SK-N-SH treated with all-trans-retinoic acid at 6 μM for 48 hours (cell line): Measurements from ENCODE around the gene ZCCHC7.

Experiments used
- ATAC-seq: fragments of 200-7000 bp; cut with Tn5 transposase; 3 replicates; pipeline ENCODE4 v1.9.1; 2020; ENCODE audit warnings: mild to moderate bottlenecking, moderate library complexity
- ARNTL ChIP-seq: fragments of 450-650 bp; formaldehyde crosslinking; IDR thresholded peaks from 2 replicates; pipeline ENCODE4 v1.5.0; 2020; ENCODE audit warnings: low read depth, mild to moderate bottlenecking, moderate library complexity, borderline replicate concordance
- BACH2 ChIP-seq: fragments of 250-450 bp; sonication (Bioruptor Pico); IDR thresholded peaks from 2 replicates; pipeline ENCODE4 v1.9.0; 2021; ENCODE audit warnings: mild to moderate bottlenecking, borderline replicate concordance
- CSDC2 ChIP-seq: fragments of 250-450 bp; sonication (Bioruptor Pico); IDR thresholded peaks from 2 replicates; pipeline ENCODE4 v1.5.0; 2020; ENCODE audit warnings: mild to moderate bottlenecking, moderate library complexity
- GLIS3 ChIP-seq: fragments of 250-450 bp; sonication (Bioruptor Pico); IDR thresholded peaks from 2 replicates; pipeline ENCODE4 v1.5.0; 2020; ENCODE audit warnings: mild to moderate bottlenecking, moderate library complexity
- ISL1 ChIP-seq: fragments of 250-450 bp; sonication (Bioruptor Pico); IDR thresholded peaks from 2 replicates; pipeline ENCODE4 v2.1.2; 2022; ENCODE audit warnings: mild to moderate bottlenecking, moderate library complexity
- OSR1 ChIP-seq: fragments of 250-450 bp; sonication (Bioruptor Pico); IDR thresholded peaks from 2 replicates; pipeline ENCODE4 v1.8.0; 2022; ENCODE audit warnings: moderate library complexity, mild to moderate bottlenecking, inconsistent platforms
- PATZ1 ChIP-seq: fragments of 250-450 bp; sonication (Bioruptor Pico); IDR thresholded peaks from 2 replicates; pipeline ENCODE4 v1.8.0; 2020; ENCODE audit warnings: mild to moderate bottlenecking, moderate library complexity, borderline replicate concordance
- PPARA ChIP-seq: fragments of 250-450 bp; sonication (Bioruptor Pico); IDR thresholded peaks from 2 replicates; pipeline ENCODE4 v1.5.0; 2020; ENCODE audit warnings: mild to moderate bottlenecking, borderline replicate concordance
- RARB ChIP-seq: fragments of 250-450 bp; sonication (Bioruptor Pico); IDR thresholded peaks from 2 replicates; pipeline ENCODE4 v1.8.0; 2021; ENCODE audit warnings: mild to moderate bottlenecking, moderate library complexity
- SNAI2 ChIP-seq: fragments of 250-450 bp; sonication (Bioruptor Pico); IDR thresholded peaks from 2 replicates; pipeline ENCODE4 v1.5.0; 2020; ENCODE audit warnings: mild to moderate bottlenecking, moderate library complexity
- TCF4 ChIP-seq: fragments of 250-450 bp; sonication (Bioruptor Pico); IDR thresholded peaks from 2 replicates; pipeline ENCODE4 v1.8.0; 2021; ENCODE audit warnings: mild to moderate bottlenecking, moderate library complexity, borderline replicate concordance
- TOX ChIP-seq: fragments of 250-450 bp; sonication (Bioruptor Pico); IDR thresholded peaks from 2 replicates; pipeline ENCODE4 v1.8.0; 2021; ENCODE audit warnings: mild to moderate bottlenecking, moderate library complexity, borderline replicate concordance
- TSHZ2 ChIP-seq: fragments of 250-450 bp; sonication (Bioruptor Pico); IDR thresholded peaks from 2 replicates; pipeline ENCODE4 v1.5.0; 2020; ENCODE audit warnings: mild to moderate bottlenecking, moderate library complexity
- ZC3H10 ChIP-seq: fragments of 250-450 bp; sonication (Bioruptor Pico); IDR thresholded peaks from 2 replicates; pipeline ENCODE4 v1.5.1; 2021; ENCODE audit warnings: mild to moderate bottlenecking, moderate library complexity
- ZFP3 ChIP-seq: fragments of 250-450 bp; sonication (Bioruptor Pico); IDR thresholded peaks from 2 replicates; pipeline ENCODE4 v1.5.0; 2020; ENCODE audit warnings: mild to moderate bottlenecking, moderate library complexity
- ZFP30 ChIP-seq: fragments of 450-650 bp; formaldehyde crosslinking; IDR thresholded peaks from 2 replicates; pipeline ENCODE4 v1.5.0; 2022; ENCODE audit warnings: mild to moderate bottlenecking, moderate library complexity
- ZNF565 ChIP-seq: fragments of 450-650 bp; formaldehyde crosslinking; conservative IDR thresholded peaks from 2 replicates; pipeline ENCODE4 v1.5.0; 2020; ENCODE audit warnings: low read depth, mild to moderate bottlenecking, moderate library complexity
- ZNF70 ChIP-seq: fragments of 450-650 bp; formaldehyde crosslinking; IDR thresholded peaks from 2 replicates; pipeline ENCODE4 v1.5.0; 2020; ENCODE audit warnings: mild to moderate bottlenecking, moderate library complexity
- ZNF8 ChIP-seq: fragments of 450-650 bp; formaldehyde crosslinking; IDR thresholded peaks from 2 replicates; pipeline ENCODE4 v1.5.0; 2020; ENCODE audit warnings: mild to moderate bottlenecking, moderate library complexity
- TF ChIP-seq, protein P1 (sequence below): fragments of 250-450 bp; sonication (Bioruptor Pico); IDR thresholded peaks from 2 replicates; pipeline ENCODE4 v1.8.0; 2021; ENCODE audit warnings: low read depth, mild to moderate bottlenecking, moderate library complexity, borderline replicate concordance
- TF ChIP-seq, protein P2 (sequence below): fragments of 250-450 bp; sonication (Bioruptor Pico); IDR thresholded peaks from 2 replicates; pipeline ENCODE4 v1.5.1; 2020; ENCODE audit warnings: low read depth, mild to moderate bottlenecking, moderate library complexity

Gene ZCCHC7

GRCh38 chr9:37385286-37385685 is 264.9 kb downstream of the ZCCHC7 start (continued):
- no peak for TF ChIP-seq PATZ1 (CRISPR knock-in tag)
- no peak for TF ChIP-seq ZNF565 (CRISPR knock-in tag)
- TF ChIP-seq ARNTL (CRISPR knock-in tag) = no peak
- TF ChIP-seq BACH2 (CRISPR knock-in tag) = no peak
- no peak for TF ChIP-seq PPARA
- no peak for TF ChIP-seq ZNF8
- no peak for TF ChIP-seq GLIS3 (CRISPR knock-in tag)
- no peak for TF ChIP-seq CSDC2 (CRISPR knock-in tag)
- TF ChIP-seq, protein P1, sequence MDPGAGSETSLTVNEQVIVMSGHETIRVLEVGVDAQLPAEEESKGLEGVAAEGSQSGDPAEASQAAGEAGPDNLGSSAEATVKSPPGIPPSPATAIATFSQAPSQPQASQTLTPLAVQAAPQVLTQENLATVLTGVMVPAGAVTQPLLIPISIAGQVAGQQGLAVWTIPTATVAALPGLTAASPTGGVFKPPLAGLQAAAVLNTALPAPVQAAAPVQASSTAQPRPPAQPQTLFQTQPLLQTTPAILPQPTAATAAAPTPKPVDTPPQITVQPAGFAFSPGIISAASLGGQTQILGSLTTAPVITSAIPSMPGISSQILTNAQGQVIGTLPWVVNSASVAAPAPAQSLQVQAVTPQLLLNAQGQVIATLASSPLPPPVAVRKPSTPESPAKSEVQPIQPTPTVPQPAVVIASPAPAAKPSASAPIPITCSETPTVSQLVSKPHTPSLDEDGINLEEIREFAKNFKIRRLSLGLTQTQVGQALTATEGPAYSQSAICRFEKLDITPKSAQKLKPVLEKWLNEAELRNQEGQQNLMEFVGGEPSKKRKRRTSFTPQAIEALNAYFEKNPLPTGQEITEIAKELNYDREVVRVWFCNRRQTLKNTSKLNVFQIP (CRISPR knock-in tag) = no peak
- TF ChIP-seq TCF4 (CRISPR knock-in tag) = no peak
- no peak for TF ChIP-seq ZFP30 (CRISPR knock-in tag)
- TF ChIP-seq RARB (CRISPR knock-in tag) = no peak

- ATAC-seq = no peak
- TF ChIP-seq ARNTL (CRISPR knock-in tag) = no peak
- TF ChIP-seq OSR1 (CRISPR knock-in tag) = no peak
- no peak for TF ChIP-seq ZFP3 (CRISPR knock-in tag)
- no peak for TF ChIP-seq TSHZ2 (CRISPR knock-in tag)
Observed at GRCh38 chr9:37386988-37387387, 266.6 kb downstream of the ZCCHC7 start.

DNA sequence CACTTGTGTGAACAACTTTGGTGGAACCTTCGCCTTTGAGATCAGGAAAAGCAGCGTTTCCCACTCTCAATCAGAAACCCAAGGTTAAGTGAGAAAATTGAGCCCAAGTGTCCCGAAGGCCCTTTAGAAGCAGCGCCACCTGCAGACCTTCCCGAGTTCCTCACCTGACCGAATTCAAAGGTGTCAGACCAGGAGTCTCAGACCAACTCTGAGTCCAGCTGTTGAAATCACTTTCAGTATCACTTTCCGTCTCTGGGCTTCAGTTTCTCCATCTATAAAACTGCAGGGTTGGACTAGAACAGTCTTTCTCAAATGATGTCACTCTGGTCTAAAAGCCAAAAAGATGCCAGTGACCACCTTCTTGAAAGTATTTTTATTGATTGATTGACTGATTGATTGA is 270.4 kb downstream of the ZCCHC7 start:
- TF ChIP-seq, protein P2, sequence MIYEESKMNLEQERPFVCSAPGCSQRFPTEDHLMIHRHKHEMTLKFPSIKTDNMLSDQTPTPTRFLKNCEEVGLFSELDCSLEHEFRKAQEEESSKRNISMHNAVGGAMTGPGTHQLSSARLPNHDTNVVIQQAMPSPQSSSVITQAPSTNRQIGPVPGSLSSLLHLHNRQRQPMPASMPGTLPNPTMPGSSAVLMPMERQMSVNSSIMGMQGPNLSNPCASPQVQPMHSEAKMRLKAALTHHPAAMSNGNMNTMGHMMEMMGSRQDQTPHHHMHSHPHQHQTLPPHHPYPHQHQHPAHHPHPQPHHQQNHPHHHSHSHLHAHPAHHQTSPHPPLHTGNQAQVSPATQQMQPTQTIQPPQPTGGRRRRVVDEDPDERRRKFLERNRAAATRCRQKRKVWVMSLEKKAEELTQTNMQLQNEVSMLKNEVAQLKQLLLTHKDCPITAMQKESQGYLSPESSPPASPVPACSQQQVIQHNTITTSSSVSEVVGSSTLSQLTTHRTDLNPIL (CRISPR knock-in tag) = no peak
- no peak for TF ChIP-seq GLIS3 (CRISPR knock-in tag)
- TF ChIP-seq TOX (CRISPR knock-in tag) = no peak
- TF ChIP-seq RARB (CRISPR knock-in tag) = no peak
- no peak for TF ChIP-seq PPARA
- no peak for TF ChIP-seq ISL1 (CRISPR knock-in tag)
- no peak for TF ChIP-seq ARNTL (CRISPR knock-in tag)
- TF ChIP-seq CSDC2 (CRISPR knock-in tag) = no peak
- no peak for TF ChIP-seq SNAI2 (CRISPR knock-in tag)
- TF ChIP-seq PATZ1 (CRISPR knock-in tag) = no peak
- no peak for TF ChIP-seq ZFP30 (CRISPR knock-in tag)
- no peak for TF ChIP-seq ZC3H10 (CRISPR knock-in tag)
- TF ChIP-seq ZNF8 = no peak
- TF ChIP-seq TCF4 (CRISPR knock-in tag) = no peak
- TF ChIP-seq ZNF565 (CRISPR knock-in tag) = no peak
- no peak for TF ChIP-seq ZNF70 (CRISPR knock-in tag)
- ATAC-seq = no peak
